ENCODE data around the gene WNT9B.
A peak's percentile ranks its signal among the peaks of the same experiment; 100 is the strongest.

The WNT9B gene

GRCh38 chr17:46820592-46821450, 30.6 kb upstream of the WNT9B start:
- POLR2A ChIA-PET = no interaction called here
- no peak overlapping the region for H3K4me3 ChIP-seq (ENCODE audit: low read depth, low read length)
- TF ChIP-seq, protein P1, sequence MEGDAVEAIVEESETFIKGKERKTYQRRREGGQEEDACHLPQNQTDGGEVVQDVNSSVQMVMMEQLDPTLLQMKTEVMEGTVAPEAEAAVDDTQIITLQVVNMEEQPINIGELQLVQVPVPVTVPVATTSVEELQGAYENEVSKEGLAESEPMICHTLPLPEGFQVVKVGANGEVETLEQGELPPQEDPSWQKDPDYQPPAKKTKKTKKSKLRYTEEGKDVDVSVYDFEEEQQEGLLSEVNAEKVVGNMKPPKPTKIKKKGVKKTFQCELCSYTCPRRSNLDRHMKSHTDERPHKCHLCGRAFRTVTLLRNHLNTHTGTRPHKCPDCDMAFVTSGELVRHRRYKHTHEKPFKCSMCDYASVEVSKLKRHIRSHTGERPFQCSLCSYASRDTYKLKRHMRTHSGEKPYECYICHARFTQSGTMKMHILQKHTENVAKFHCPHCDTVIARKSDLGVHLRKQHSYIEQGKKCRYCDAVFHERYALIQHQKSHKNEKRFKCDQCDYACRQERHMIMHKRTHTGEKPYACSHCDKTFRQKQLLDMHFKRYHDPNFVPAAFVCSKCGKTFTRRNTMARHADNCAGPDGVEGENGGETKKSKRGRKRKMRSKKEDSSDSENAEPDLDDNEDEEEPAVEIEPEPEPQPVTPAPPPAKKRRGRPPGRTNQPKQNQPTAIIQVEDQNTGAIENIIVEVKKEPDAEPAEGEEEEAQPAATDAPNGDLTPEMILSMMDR (IDR thresholded peaks at IDR 0.05; ENCODE audit: insufficient read depth, low read length, missing control alignments) = no peak
- CTCF ChIA-PET = interaction anchor here (1.7 to 7.8 kb wide), 2 partner anchors 9 to 13 kb away, joined by 4 to 76 read pairs; no protein-coding TSS in a partner anchor
- no peak for DNase-seq (ENCODE audit: low read depth, low spot score)

- H3K4me3 ChIP-seq (ENCODE audit: low read depth, low read length) = no peak overlapping the region
- TF ChIP-seq, protein P1 (IDR thresholded peaks at IDR 0.05; ENCODE audit: insufficient read depth, low read length, missing control alignments) = no peak
- ChIA-PET CTCF (interaction anchor here (1.5 to 7.8 kb wide), 4 partner anchors 10 to 21 kb away, joined by 3 to 76 read pairs (median 4); no protein-coding TSS in a partner anchor), POLR2A (no interaction called here)
- no peak for DNase-seq (ENCODE audit: low read depth, low spot score)
These were observed 29.6 kb upstream of the WNT9B start for GRCh38 chr17:46821482-46822387.

- ChIA-PET POLR2A (no interaction called here), CTCF (interaction anchor here (0.8 to 7.8 kb wide), 5 partner anchors 12 to 20 kb away, joined by 3 to 76 read pairs (median 4); no protein-coding TSS in a partner anchor)
- TF ChIP-seq, protein P1 (IDR thresholded peaks at IDR 0.05; ENCODE audit: insufficient read depth, low read length, missing control alignments) = peak; percentile 54
- no peak for DNase-seq (ENCODE audit: low read depth, low spot score)
- no peak overlapping the region for H3K4me3 ChIP-seq (ENCODE audit: low read depth, low read length)
These were observed 28.9 kb upstream of the WNT9B start for GRCh38 chr17:46822388-46822921.

- TF ChIP-seq, protein P1 (IDR thresholded peaks at IDR 0.05; ENCODE audit: insufficient read depth, low read length, missing control alignments) = no peak
- CTCF ChIA-PET = interaction anchor here (0.9 to 7.8 kb wide), 3 partner anchors 11 to 18 kb away, joined by 3 to 76 read pairs (median 3); no protein-coding TSS in a partner anchor
- POLR2A ChIA-PET = no interaction called here
- no peak overlapping the region for H3K4me3 ChIP-seq (ENCODE audit: low read depth, low read length)
- no peak for DNase-seq (ENCODE audit: low read depth, low spot score)
These were observed 27.7 kb upstream of the WNT9B start for GRCh38 chr17:46823657-46824056.

DNA sequence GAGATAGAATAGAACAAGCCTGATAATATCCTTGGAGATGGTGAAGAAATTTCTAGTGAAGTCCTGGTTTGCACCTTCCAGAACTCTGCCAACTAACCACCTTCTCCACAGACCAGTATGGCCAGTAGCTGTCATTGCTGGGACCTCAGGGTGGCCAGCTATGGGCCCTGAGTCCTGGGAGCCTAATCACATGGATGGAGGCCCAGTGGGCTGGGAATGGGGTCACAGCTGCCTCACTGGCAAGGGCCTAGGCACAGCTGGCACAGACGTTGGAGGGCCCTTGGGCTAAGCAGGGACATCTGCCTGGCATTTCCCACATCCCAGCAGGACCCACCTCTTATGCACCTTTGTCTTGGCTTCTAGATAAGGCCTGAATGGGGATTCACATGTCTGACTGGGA, 25.3 kb upstream of the WNT9B start:
- ChIA-PET POLR2A (no interaction called here), CTCF (interaction anchor here (1.0 to 7.8 kb wide), 4 partner anchors 8 to 16 kb away, joined by 3 to 76 read pairs (median 6); no protein-coding TSS in a partner anchor)
- no peak overlapping the region for H3K4me3 ChIP-seq (ENCODE audit: low read depth, low read length)
- TF ChIP-seq, protein P1 (IDR thresholded peaks at IDR 0.05; ENCODE audit: insufficient read depth, low read length, missing control alignments) = no peak
- DNase-seq (ENCODE audit: low read depth, low spot score) = no peak

Measured in AG04449 (cell line).